Measurements from ENCODE around the gene SH3RF3. TPM values are rescaled to one million over a fixed set of nuclear protein-coding genes. Genes with fewer than 3 reads are reported as not detected.

Gene SH3RF3
- total RNA-seq, 1 experiment from 2014 or later: 1.0 TPM

DNA sequence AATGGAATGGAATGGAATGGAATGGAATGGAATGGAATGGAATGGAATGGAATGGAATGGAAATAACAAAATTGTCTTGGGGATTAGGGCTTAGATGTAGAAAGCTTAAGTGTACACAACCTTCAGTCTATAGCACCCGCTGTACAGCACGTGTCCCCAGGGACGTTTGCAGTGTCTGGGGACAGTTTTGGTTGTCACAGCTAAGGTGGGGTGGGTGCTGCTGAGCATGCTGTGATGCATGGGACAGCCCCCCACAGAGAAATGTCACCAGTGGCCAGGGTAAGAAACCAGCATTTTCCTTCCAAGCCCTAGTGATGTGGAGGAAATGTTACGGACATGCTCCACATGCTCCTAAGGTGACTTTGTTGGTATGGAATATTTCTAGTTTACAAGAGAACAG is 70.8 kb downstream of the SH3RF3 start (continued):
- TF ChIP-seq, protein P1, sequence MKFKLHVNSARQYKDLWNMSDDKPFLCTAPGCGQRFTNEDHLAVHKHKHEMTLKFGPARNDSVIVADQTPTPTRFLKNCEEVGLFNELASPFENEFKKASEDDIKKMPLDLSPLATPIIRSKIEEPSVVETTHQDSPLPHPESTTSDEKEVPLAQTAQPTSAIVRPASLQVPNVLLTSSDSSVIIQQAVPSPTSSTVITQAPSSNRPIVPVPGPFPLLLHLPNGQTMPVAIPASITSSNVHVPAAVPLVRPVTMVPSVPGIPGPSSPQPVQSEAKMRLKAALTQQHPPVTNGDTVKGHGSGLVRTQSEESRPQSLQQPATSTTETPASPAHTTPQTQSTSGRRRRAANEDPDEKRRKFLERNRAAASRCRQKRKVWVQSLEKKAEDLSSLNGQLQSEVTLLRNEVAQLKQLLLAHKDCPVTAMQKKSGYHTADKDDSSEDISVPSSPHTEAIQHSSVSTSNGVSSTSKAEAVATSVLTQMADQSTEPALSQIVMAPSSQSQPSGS (CRISPR knock-in tag; IDR thresholded peaks at IDR 0.05; ENCODE audit: borderline replicate concordance, low read depth): no peak
- TF ChIP-seq ATF3 (CRISPR knock-in tag; conservative IDR thresholded peaks at IDR 0.05) (no peak), ETV6 (CRISPR knock-in tag; IDR thresholded peaks at IDR 0.05) (no peak)

DNA sequence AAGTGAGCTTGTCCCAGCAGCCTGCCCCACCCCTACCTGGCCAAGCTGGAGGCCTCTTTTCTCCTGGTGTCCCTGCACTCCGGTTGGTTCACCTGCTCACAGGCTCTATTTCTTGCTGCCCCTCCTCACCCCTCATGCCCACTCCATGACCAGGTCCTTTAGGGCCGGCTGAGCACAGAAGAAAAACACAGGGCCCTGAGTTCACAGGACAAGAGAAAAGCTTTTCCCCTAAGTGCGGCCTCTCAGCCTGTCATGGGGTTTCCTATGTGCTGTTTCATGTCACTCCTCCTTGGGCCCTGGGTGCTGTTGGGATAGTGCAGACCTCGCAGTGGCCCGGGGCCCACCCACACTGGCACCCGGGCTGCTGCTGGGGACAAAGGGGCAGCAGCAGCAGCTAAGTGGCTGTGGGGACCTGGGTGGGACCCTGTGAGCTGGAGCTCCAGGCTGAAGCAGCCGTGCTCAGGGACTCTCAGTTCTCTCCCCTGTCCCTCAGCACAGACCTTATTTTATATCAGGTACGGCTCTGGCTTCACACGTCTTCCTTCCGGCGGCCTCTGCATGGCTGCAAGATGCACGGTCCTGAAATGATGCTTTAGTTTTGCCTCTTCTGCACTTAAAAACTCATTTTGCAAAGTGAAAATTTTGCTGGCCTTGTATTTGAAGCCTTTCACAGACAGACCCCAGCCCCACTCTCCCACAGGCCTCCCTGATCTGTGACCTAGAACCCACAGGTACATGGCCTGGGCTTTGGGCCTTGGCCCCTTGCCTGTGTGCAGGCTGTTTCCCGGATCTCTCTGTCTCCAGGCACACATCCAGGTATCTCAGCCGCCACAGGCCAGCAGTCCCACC is 71.8 kb downstream of the SH3RF3 start:
- ChIA-PET POLR2A (no interaction called here), CTCF (no interaction called here)
- Mint-ChIP-seq H3K4me3 (no peak overlapping the region), H3K9me3 (no peaks in the 10 kb centered on the region), H3K36me3 (no peaks in the 10 kb centered on the region), H3K27me3 (ENCODE audit: low read depth) (no peaks in the 10 kb centered on the region), H3K4me1 (peaks cover under 1% of the 10 kb centered on the region), H3K27ac (no peak overlapping the region)
- no peak for TF ChIP-seq ATF3 (CRISPR knock-in tag; conservative IDR thresholded peaks at IDR 0.05)
- no peak for TF ChIP-seq ZBTB21 (CRISPR knock-in tag; IDR thresholded peaks at IDR 0.05; ENCODE audit: borderline replicate concordance)
- TF ChIP-seq MYBL2 (CRISPR knock-in tag; IDR thresholded peaks at IDR 0.05): no peak
- TF ChIP-seq CREM (CRISPR knock-in tag; IDR thresholded peaks at IDR 0.05): no peak
- TF ChIP-seq ZNF396 (CRISPR knock-in tag; IDR thresholded peaks at IDR 0.05; ENCODE audit: borderline replicate concordance): no peak
- TF ChIP-seq SMAD3 (CRISPR knock-in tag; IDR thresholded peaks at IDR 0.05; ENCODE audit: borderline replicate concordance): no peak
- no peak for TF ChIP-seq CTCF (IDR thresholded peaks at IDR 0.05)
- TF ChIP-seq JAZF1 (CRISPR knock-in tag; IDR thresholded peaks at IDR 0.05): no peak
- no peak for TF ChIP-seq EMX1 (CRISPR knock-in tag; IDR thresholded peaks at IDR 0.05)
- no peak for TF ChIP-seq ZNF232 (CRISPR knock-in tag; IDR thresholded peaks at IDR 0.05)
- no peak for TF ChIP-seq TP53 (CRISPR knock-in tag; IDR thresholded peaks at IDR 0.05)
- TF ChIP-seq PRRX2 (CRISPR knock-in tag; IDR thresholded peaks at IDR 0.05): no peak
- TF ChIP-seq HMGA2 (CRISPR knock-in tag; IDR thresholded peaks at IDR 0.05): no peak
- TF ChIP-seq, protein P1 (CRISPR knock-in tag; IDR thresholded peaks at IDR 0.05; ENCODE audit: borderline replicate concordance, low read depth): no peak
- TF ChIP-seq, protein P2, sequence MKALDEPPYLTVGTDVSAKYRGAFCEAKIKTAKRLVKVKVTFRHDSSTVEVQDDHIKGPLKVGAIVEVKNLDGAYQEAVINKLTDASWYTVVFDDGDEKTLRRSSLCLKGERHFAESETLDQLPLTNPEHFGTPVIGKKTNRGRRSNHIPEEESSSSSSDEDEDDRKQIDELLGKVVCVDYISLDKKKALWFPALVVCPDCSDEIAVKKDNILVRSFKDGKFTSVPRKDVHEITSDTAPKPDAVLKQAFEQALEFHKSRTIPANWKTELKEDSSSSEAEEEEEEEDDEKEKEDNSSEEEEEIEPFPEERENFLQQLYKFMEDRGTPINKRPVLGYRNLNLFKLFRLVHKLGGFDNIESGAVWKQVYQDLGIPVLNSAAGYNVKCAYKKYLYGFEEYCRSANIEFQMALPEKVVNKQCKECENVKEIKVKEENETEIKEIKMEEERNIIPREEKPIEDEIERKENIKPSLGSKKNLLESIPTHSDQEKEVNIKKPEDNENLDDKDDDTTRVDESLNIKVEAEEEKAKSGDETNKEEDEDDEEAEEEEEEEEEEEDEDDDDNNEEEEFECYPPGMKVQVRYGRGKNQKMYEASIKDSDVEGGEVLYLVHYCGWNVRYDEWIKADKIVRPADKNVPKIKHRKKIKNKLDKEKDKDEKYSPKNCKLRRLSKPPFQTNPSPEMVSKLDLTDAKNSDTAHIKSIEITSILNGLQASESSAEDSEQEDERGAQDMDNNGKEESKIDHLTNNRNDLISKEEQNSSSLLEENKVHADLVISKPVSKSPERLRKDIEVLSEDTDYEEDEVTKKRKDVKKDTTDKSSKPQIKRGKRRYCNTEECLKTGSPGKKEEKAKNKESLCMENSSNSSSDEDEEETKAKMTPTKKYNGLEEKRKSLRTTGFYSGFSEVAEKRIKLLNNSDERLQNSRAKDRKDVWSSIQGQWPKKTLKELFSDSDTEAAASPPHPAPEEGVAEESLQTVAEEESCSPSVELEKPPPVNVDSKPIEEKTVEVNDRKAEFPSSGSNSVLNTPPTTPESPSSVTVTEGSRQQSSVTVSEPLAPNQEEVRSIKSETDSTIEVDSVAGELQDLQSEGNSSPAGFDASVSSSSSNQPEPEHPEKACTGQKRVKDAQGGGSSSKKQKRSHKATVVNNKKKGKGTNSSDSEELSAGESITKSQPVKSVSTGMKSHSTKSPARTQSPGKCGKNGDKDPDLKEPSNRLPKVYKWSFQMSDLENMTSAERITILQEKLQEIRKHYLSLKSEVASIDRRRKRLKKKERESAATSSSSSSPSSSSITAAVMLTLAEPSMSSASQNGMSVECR (CRISPR knock-in tag; IDR thresholded peaks at IDR 0.05; ENCODE audit: borderline replicate concordance): no peak
- TF ChIP-seq SP1 (CRISPR knock-in tag; conservative IDR thresholded peaks at IDR 0.05): no peak
- no peak for TF ChIP-seq FOXJ3 (CRISPR knock-in tag; IDR thresholded peaks at IDR 0.05; ENCODE audit: borderline replicate concordance)
- TF ChIP-seq, protein P3, sequence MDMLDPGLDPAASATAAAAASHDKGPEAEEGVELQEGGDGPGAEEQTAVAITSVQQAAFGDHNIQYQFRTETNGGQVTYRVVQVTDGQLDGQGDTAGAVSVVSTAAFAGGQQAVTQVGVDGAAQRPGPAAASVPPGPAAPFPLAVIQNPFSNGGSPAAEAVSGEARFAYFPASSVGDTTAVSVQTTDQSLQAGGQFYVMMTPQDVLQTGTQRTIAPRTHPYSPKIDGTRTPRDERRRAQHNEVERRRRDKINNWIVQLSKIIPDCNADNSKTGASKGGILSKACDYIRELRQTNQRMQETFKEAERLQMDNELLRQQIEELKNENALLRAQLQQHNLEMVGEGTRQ (CRISPR knock-in tag; IDR thresholded peaks at IDR 0.05): no peak
- TF ChIP-seq NR1H2 (CRISPR knock-in tag; IDR thresholded peaks at IDR 0.05): no peak
- no peak for TF ChIP-seq FOXP1 (CRISPR knock-in tag; IDR thresholded peaks at IDR 0.05; ENCODE audit: borderline replicate concordance)
- ATAC-seq (no peak), DNase-seq (ENCODE audit: low spot score) (no peak)

All from WTC11 (cell line).